Measurements from ENCODE around the gene KLHDC4. TPM values are rescaled to one million over a fixed set of nuclear protein-coding genes. Genes with fewer than 3 reads are reported as not detected.

The KLHDC4 gene
- total and polyA plus RNA-seq, 2 donors (not counting 1 experiment from before 2014, with no cell fraction given) = 51.3 to 90.8 TPM

- 57% methylated on average over 23 of the region's 33 CpGs for WGBS (ENCODE audit: insufficient coverage)
- Histone ChIP-seq H3K9ac (ENCODE audit: low read length) (no peak overlapping the region), H3K27me3 (replicated peaks in 1 of 4; ENCODE audit: control extremely low read depth in 1 of 4, control insufficient read depth in 3 of 4, insufficient read depth in 4 of 4, low read length in 3 of 4) (peaks cover 0 to under 1% (median 0%) of the 10 kb centered on the region in 4 experiments), H3K4me3 (ENCODE audit: control extremely low read depth in 1 of 5, extremely low read depth in 1 of 5, insufficient read depth in 1 of 5, low read depth in 2 of 5, low read length in 4 of 5) (no peak overlapping the region), H3K36me3 (replicated peaks in 1 of 2; ENCODE audit: control extremely low read depth in 1 of 2, control insufficient read depth in 1 of 2, extremely low read depth in 1 of 2, insufficient read depth in 2 of 2, low read length in 1 of 2) (peaks cover 0 to 3% of the 10 kb centered on the region in 2 experiments), H3K79me2 (ENCODE audit: control insufficient read depth, insufficient read depth, low read length) (no peaks in the 10 kb centered on the region), H3K9me3 (ENCODE audit: control extremely low read depth in 1 of 3, control insufficient read depth in 2 of 3, insufficient read depth in 1 of 3, low read length in 2 of 3) (no peaks in the 10 kb centered on the region), H3K4me2 (replicated peaks; ENCODE audit: low read depth, low read length, poor library complexity, severe bottlenecking) (no peak overlapping the region), H3K27ac (ENCODE audit: low read length in 2 of 2) (no peak overlapping the region), H2AFZ (ENCODE audit: insufficient read depth, low read depth, low read length, poor library complexity, severe bottlenecking) (no peak overlapping the region), H4K20me1 (ENCODE audit: control insufficient read depth, insufficient read depth, low read length, poor library complexity, severe bottlenecking) (no peaks in the 10 kb centered on the region), H3K4me1 (ENCODE audit: control insufficient read depth in 2 of 2, insufficient read depth in 2 of 2, low read length in 2 of 2) (no peaks in the 10 kb centered on the region)
- TF ChIP-seq EZH2 (IDR thresholded peaks at IDR 0.05; ENCODE audit: borderline replicate concordance, insufficient read depth, low read depth, low read length, poor library complexity, severe bottlenecking) (no peak), CTCF (IDR thresholded peaks at IDR 0.05) (no peak)
- intact Hi-C loops (cut with micrococcal nuclease) = no loop called here
- H3K9me3 Mint-ChIP-seq (ENCODE audit: insufficient read depth) = no peaks in the 10 kb centered on the region
- H3K4me3 Mint-ChIP-seq = no peak overlapping the region
- CTCF ChIA-PET = interaction anchor here (1.1 kb wide), 1 partner anchor 12 kb away, joined by 3 read pairs; no protein-coding TSS in a partner anchor
- ATAC-seq (ENCODE audit: low read depth) = no peak
- no peak for DNase-seq
- no peaks in the 10 kb centered on the region for H3K27me3 Mint-ChIP-seq
- H3K4me1 Mint-ChIP-seq = no peaks in the 10 kb centered on the region
- POLR2A ChIA-PET = no interaction called here
- no peak overlapping the region for H3K27ac Mint-ChIP-seq
Observed at GRCh38 chr16:87690911-87691685, 74.7 kb downstream of the KLHDC4 start.

- Histone ChIP-seq H3K4me3 (ENCODE audit: control extremely low read depth in 1 of 5, extremely low read depth in 1 of 5, insufficient read depth in 1 of 5, low read depth in 2 of 5, low read length in 4 of 5) (no peak overlapping the region), H3K4me1 (ENCODE audit: control insufficient read depth in 2 of 2, insufficient read depth in 2 of 2, low read length in 2 of 2) (no peaks in the 10 kb centered on the region), H3K36me3 (replicated peaks in 1 of 2; ENCODE audit: control extremely low read depth in 1 of 2, control insufficient read depth in 1 of 2, extremely low read depth in 1 of 2, insufficient read depth in 2 of 2, low read length in 1 of 2) (no peaks in the 10 kb centered on the region), H3K4me2 (replicated peaks; ENCODE audit: low read depth, low read length, poor library complexity, severe bottlenecking) (no peak overlapping the region), H4K20me1 (ENCODE audit: control insufficient read depth, insufficient read depth, low read length, poor library complexity, severe bottlenecking) (no peaks in the 10 kb centered on the region), H3K27me3 (replicated peaks in 1 of 4; ENCODE audit: control extremely low read depth in 1 of 4, control insufficient read depth in 3 of 4, insufficient read depth in 4 of 4, low read length in 3 of 4) (peaks cover 0 to 7% (median 0%) of the 10 kb centered on the region in 4 experiments), H3K27ac (ENCODE audit: low read length in 2 of 2) (no peak overlapping the region), H3K9ac (ENCODE audit: low read length) (no peak overlapping the region), H3K9me3 (ENCODE audit: control extremely low read depth in 1 of 3, control insufficient read depth in 2 of 3, insufficient read depth in 1 of 3, low read length in 2 of 3) (no peaks in the 10 kb centered on the region), H2AFZ (ENCODE audit: insufficient read depth, low read depth, low read length, poor library complexity, severe bottlenecking) (no peak overlapping the region), H3K79me2 (ENCODE audit: control insufficient read depth, insufficient read depth, low read length) (no peaks in the 10 kb centered on the region)
- ChIA-PET POLR2A (no interaction called here), CTCF (no interaction called here)
- intact Hi-C loops (cut with micrococcal nuclease) = no loop called here
- Mint-ChIP-seq H3K4me1 (no peaks in the 10 kb centered on the region), H3K27ac (no peak overlapping the region), H3K27me3 (no peaks in the 10 kb centered on the region), H3K4me3 (no peak overlapping the region), H3K9me3 (ENCODE audit: insufficient read depth) (no peaks in the 10 kb centered on the region)
- no peak for TF ChIP-seq CTCF (IDR thresholded peaks at IDR 0.05)
- no peak for TF ChIP-seq EZH2 (IDR thresholded peaks at IDR 0.05; ENCODE audit: borderline replicate concordance, insufficient read depth, low read depth, low read length, poor library complexity, severe bottlenecking)
- no peak for ATAC-seq (ENCODE audit: low read depth)
- no peak for DNase-seq
- WGBS (ENCODE audit: insufficient coverage) = 93% methylated on average over 46 of the region's 46 CpGs
Observed at GRCh38 chr16:87689956-87690465, 75.8 kb downstream of the KLHDC4 start.

Measured in B cell (primary cell).